Retinal pigment epithelial cell (primary cell): ENCODE measurements around the gene ABCA7.

Experiments
- DNase-seq: peaks from one replicate; pipeline ENCODE4 v3.0.0-alpha.2; 2010; ENCODE audit warnings: low read depth
- H3K4me3 ChIP-seq: 2 replicates; pipeline ENCODE4 v1.5.1; 2011; ENCODE audit warnings: mild to moderate bottlenecking, low read length, control low read depth, moderate library complexity
- TF ChIP-seq, protein P1 (sequence below): conservative IDR thresholded peaks from 2 replicates; pipeline ENCODE4 v1.5.1; 2011; ENCODE audit warnings: low read depth, low read length, control low read depth, inconsistent platforms

Gene ABCA7

DNA sequence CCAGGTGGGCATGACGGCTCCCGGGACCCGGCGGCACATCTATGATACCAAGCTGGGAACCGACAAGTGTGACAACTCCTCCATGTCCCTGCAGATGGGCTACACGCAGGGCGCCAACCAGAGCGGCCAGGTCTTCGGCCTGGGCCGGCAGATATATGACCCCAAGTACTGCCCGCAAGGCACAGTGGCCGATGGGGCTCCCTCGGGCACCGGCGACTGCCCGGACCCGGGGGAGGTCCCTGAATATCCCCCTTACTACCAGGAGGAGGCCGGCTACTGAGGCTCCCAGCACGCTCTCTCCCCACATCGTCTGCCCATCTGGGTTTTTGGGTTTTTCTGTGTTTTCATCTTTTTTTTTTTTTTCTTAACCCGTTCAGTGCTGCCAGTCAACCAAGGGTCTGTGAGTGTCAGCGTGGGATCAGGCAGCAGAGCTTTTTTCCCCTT is 2.3 kb upstream of the ABCA7 start:
- TF ChIP-seq, protein P1, sequence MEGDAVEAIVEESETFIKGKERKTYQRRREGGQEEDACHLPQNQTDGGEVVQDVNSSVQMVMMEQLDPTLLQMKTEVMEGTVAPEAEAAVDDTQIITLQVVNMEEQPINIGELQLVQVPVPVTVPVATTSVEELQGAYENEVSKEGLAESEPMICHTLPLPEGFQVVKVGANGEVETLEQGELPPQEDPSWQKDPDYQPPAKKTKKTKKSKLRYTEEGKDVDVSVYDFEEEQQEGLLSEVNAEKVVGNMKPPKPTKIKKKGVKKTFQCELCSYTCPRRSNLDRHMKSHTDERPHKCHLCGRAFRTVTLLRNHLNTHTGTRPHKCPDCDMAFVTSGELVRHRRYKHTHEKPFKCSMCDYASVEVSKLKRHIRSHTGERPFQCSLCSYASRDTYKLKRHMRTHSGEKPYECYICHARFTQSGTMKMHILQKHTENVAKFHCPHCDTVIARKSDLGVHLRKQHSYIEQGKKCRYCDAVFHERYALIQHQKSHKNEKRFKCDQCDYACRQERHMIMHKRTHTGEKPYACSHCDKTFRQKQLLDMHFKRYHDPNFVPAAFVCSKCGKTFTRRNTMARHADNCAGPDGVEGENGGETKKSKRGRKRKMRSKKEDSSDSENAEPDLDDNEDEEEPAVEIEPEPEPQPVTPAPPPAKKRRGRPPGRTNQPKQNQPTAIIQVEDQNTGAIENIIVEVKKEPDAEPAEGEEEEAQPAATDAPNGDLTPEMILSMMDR: no peak
- no peak overlapping the region for H3K4me3 ChIP-seq
- no peak for DNase-seq

DNA sequence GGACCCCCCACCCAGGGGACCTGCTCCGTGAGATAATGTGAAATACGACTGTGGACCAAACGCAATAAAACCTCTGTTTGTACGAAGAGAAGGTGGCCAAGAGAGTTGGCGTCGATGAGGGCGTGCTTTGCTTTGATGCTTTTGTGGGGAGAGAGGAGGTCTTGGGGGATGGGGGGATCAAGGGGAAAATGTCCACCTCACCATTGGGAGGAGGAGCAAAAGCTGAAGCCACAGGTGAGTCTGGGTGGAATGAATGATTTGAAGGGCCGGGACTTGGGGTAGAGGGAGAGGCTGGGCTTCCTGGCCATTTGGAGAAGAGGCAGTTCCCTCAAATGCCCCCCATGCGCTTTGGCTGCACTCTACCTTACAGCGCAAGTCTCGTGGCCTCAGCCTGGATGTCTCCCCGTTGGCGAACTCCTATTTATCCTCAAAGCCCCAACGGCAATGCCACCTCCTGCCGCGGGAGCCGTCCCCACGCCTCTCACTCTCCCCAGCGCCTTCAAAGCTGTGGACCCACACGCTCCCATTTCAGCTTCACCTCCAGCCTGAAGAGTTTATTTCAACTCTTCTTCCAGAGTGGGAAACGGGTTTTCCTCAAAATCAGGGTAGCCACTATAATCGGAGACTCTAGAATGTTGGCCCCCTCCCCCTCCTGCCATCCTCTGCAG is 795 bp upstream of the ABCA7 start:
- no peak overlapping the region for H3K4me3 ChIP-seq
- TF ChIP-seq, protein P1: no peak
- DNase-seq: no peak

DNA sequence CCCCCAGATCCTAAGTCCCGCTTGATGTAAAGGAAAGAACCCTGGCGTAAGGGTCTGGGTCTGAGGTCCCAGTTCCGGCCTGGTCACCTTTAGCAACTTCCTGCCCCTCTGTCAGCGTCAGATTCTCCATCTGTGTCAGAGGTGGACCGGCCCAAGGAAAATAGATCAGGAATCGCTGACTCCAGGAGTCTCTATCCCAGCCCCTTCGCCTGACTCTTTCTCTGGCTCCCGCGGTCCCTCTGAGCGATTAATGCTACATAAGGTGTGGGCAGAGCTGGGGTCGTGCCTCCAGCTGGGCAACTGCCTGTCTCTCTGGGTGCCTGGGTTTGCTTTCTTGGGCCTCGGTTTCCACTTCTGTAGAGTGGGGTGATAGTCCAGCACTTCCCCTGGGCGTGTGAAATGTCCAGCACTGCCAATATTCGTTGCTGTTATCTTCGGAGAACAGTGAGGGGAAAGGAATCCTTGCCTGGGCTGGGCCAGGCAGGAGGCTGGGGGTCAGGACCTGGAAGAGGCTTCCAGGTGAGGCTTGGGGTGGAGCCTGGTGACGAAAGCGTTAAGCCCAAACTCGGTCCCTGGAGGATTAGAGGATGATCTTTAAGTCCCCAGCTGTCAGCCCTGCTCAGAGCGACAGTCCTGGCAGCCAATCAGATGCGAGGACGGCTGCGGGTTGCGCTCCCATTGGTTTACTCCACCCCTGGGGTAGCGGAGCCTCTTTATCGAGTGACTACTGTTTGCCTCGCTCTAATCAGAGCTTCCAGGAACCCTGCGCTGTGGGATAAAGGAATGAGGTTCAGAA is 767 bp downstream of the ABCA7 start:
- DNase-seq: peak; percentile 85
- TF ChIP-seq, protein P1: no peak
- peak overlapping the region; percentile 62 for H3K4me3 ChIP-seq

DNA sequence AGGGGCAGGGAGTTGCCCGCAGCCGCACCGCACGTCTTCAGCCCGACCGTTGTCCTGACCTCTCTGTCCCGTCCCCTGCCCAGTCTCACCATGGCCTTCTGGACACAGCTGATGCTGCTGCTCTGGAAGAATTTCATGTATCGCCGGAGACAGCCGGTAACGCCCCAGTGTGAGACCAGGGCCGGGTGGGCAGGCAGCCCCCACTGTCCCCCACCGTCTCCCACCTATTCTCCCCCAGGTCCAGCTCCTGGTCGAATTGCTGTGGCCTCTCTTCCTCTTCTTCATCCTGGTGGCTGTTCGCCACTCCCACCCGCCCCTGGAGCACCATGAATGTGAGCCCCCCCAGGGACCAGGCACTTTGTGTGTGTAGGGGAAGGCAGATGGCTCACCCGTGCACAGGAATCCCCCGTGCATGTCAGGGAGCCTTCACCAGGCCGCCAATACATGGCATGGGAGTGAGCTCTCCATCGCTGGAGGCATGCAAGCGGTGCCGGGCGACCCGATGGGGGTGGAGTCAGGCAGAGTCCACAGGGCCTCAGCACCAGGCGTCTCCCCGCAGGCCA is 1.4 kb downstream of the ABCA7 start:
- TF ChIP-seq, protein P1: no peak
- no peak for DNase-seq
- peak overlapping the region; percentile 38 for H3K4me3 ChIP-seq

DNA sequence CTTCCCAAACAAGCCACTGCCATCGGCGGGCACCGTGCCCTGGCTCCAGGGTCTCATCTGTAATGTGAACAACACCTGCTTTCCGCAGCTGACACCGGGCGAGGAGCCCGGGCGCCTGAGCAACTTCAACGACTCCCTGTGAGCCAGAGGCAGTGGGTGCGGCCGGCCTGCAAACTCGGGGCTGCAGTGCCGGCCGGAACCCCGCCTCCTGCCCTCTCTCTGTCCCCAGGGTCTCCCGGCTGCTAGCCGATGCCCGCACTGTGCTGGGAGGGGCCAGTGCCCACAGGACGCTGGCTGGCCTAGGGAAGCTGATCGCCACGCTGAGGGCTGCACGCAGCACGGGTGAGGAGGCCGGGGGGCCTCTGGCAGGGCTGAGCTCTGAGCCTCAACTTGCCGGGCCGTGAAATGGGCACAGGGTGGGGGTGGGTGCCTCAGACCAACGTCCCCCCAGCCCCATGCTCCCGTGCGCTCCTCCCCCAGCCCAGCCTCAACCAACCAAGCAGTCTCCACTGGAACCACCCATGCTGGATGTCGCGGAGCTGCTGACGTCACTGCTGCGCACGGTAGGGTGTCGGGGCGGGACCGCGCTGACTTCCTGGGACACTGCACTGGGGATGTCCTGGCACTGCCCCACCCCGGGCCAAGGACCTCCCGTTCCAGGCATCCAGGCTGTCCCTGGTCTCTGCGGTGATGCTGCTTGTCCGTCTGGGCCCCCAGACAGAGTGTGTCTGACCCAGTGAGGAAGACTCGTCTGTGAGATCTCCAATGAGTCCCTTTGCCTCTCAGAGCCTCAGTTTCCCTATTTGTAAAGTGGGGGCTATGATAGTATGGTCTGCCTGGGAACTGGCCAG is 2.2 kb downstream of the ABCA7 start:
- DNase-seq: no peak
- H3K4me3 ChIP-seq: no peak overlapping the region
- TF ChIP-seq, protein P1: no peak

DNA sequence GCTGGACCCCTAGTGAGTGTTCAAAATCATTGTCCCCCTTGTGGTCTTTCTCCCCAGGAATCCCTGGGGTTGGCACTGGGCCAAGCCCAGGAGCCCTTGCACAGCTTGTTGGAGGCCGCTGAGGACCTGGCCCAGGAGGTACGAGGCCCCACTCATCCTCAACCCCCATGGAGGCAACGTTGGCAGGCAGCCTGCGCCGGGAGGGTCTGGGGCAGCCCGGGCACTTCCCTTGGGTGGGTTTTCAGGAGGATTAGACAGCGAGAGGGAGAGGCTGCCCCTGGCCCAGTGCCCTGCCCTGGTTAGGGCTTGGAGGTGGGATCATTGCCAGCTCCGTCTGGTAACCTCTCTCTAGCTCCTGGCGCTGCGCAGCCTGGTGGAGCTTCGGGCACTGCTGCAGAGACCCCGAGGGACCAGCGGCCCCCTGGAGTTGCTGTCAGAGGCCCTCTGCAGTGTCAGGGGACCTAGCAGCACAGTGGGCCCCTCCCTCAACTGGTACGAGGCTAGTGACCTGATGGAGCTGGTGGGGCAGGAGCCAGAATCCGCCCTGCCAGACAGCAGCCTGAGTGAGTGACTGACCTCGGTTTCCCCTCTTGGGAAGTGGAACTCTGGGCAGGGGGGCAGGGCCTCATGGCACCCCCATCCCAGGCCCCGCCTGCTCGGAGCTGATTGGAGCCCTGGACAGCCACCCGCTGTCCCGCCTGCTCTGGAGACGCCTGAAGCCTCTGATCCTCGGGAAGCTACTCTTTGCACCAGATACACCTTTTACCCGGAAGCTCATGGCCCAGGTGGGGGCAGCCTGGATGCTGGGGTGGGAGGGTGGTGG is 3.0 kb downstream of the ABCA7 start:
- TF ChIP-seq, protein P1: peak; percentile 24
- DNase-seq: no peak
- H3K4me3 ChIP-seq: peak overlapping the region; percentile 8
